HAP-1 (cell line): ENCODE data around the gene NAALADL2.
"Not testable (repeated sequence)": the region's sequence is repeated elsewhere in the genome, so short reads cannot be mapped to it uniquely, and the experiment has no call there.

Experiments
- DNase-seq, 2 experiments: peaks; one replicate each; pipeline ENCODE4 v3.0.0-alpha.2; 2016 to 2020; ENCODE audit warnings: low spot score in 2 of 2
- H3K27me3 ChIP-seq: fragments of 250-450 bp; sonication (Bioruptor Pico); 2 replicates; pipeline ENCODE4 v1.5.1; 2020; ENCODE audit warnings: low read depth, mild to moderate bottlenecking, moderate library complexity
- H3K36me3 ChIP-seq: fragments of 250-450 bp; sonication (Bioruptor Pico); replicated peaks from 2 replicates; pipeline ENCODE4 v1.5.1; 2020; ENCODE audit warnings: mild to moderate bottlenecking
- H3K4me1 ChIP-seq: fragments of 250-450 bp; sonication (Bioruptor Pico); 2 replicates; pipeline ENCODE4 v1.5.1; 2020; ENCODE audit warnings: mild to moderate bottlenecking
- H3K4me3 ChIP-seq: fragments of 250-450 bp; sonication (Bioruptor Pico); 2 replicates; pipeline ENCODE4 v1.5.1; 2020; ENCODE audit warnings: mild to moderate bottlenecking, moderate library complexity
- H3K9me3 ChIP-seq: fragments of 250-450 bp; sonication (Bioruptor Pico); 2 replicates; pipeline ENCODE4 v1.5.1; 2020; ENCODE audit warnings: mild to moderate bottlenecking, moderate library complexity
- in situ Hi-C: fragments of 300-500 bp; cut with MboI; formaldehyde crosslinking; loops from 3 replicates; pipeline ENCODE4 v1.14.3; 2020; ENCODE audit warnings: low sequenced_read_pairs, inconsistent platforms, mixed read lengths

NAALADL2 gene

GRCh38 chr3:175338775-175339535 is 479.8 kb downstream of the NAALADL2 start:
- no peaks in the 10 kb centered on the region for H3K27me3 ChIP-seq
- no peaks in the 10 kb centered on the region for H3K36me3 ChIP-seq
- no peak overlapping the region for H3K4me3 ChIP-seq
- in situ Hi-C loops, result no loop called here
- no peak for DNase-seq
- no peaks in the 10 kb centered on the region for H3K9me3 ChIP-seq
- no peaks in the 10 kb centered on the region for H3K4me1 ChIP-seq

- no peaks in the 10 kb centered on the region for H3K4me1 ChIP-seq
- no peak for DNase-seq
- H3K36me3 ChIP-seq, result no peaks in the 10 kb centered on the region
- no peak overlapping the region for H3K4me3 ChIP-seq
- in situ Hi-C loops, result no loop called here
- no peaks in the 10 kb centered on the region for H3K27me3 ChIP-seq
- no peaks in the 10 kb centered on the region for H3K9me3 ChIP-seq
These were observed 481.3 kb downstream of the NAALADL2 start for GRCh38 chr3:175340338-175341015.

- H3K4me1 ChIP-seq, result no peaks in the 10 kb centered on the region
- DNase-seq, result no peak
- in situ Hi-C loops, result no loop called here
- H3K9me3 ChIP-seq, result no peaks in the 10 kb centered on the region
- H3K27me3 ChIP-seq, result no peaks in the 10 kb centered on the region
- no peak overlapping the region for H3K4me3 ChIP-seq
- H3K36me3 ChIP-seq, result no peaks in the 10 kb centered on the region
These were observed 483.1 kb downstream of the NAALADL2 start for GRCh38 chr3:175342196-175342595.

DNA sequence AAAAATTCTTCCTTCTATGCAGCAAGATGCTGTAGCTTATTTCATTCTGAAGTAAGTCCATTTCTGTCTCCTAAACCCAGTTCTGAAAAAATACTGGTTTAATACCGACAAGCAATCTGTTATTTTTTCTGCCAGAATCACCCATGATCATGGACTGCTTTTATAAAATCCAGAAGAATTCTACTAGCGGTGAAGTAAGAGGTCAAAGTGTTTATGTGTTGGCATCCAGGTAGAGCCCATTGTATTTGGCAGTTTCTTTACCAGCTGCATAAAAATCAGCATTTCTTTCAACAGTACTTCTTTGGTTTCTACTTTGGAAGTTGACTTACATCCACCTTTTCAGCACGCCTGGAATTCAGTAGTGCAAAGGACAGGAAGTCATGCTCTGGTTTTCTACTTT is 484.8 kb downstream of the NAALADL2 start:
- in situ Hi-C loops, result no loop called here
- no peak for DNase-seq
- Histone ChIP-seq H3K36me3 (no peaks in the 10 kb centered on the region), H3K9me3 (no peaks in the 10 kb centered on the region), H3K4me1 (no peaks in the 10 kb centered on the region), H3K4me3 (no peak overlapping the region), H3K27me3 (no peaks in the 10 kb centered on the region)

- Histone ChIP-seq H3K9me3 (no peaks in the 10 kb centered on the region), H3K4me1 (no peaks in the 10 kb centered on the region), H3K4me3 (no peak overlapping the region), H3K27me3 (no peaks in the 10 kb centered on the region), H3K36me3 (no peaks in the 10 kb centered on the region)
- DNase-seq, result no peak
- in situ Hi-C loops, result no loop called here
These were observed 487.6 kb downstream of the NAALADL2 start for GRCh38 chr3:175346573-175347356.

GRCh38 chr3:175349168-175349567 is 490.0 kb downstream of the NAALADL2 start:
- in situ Hi-C loops, result no loop called here
- H3K27me3 ChIP-seq, result no peaks in the 10 kb centered on the region
- DNase-seq, result no peak
- H3K36me3 ChIP-seq, result no peaks in the 10 kb centered on the region
- H3K4me3 ChIP-seq, result no peak overlapping the region
- H3K4me1 ChIP-seq, result no peaks in the 10 kb centered on the region
- H3K9me3 ChIP-seq, result no peaks in the 10 kb centered on the region

GRCh38 chr3:175355801-175356335 is 496.7 kb downstream of the NAALADL2 start:
- Histone ChIP-seq H3K36me3 (no peaks in the 10 kb centered on the region), H3K4me1 (no peaks in the 10 kb centered on the region), H3K27me3 (no peaks in the 10 kb centered on the region), H3K4me3 (no peak overlapping the region), H3K9me3 (no peaks in the 10 kb centered on the region)
- no peak for DNase-seq
- in situ Hi-C loops, result no loop called here

GRCh38 chr3:175356899-175357324 is 497.8 kb downstream of the NAALADL2 start:
- H3K4me3 ChIP-seq, result no peak overlapping the region
- DNase-seq, result no peak
- no peaks in the 10 kb centered on the region for H3K9me3 ChIP-seq
- H3K4me1 ChIP-seq, result no peaks in the 10 kb centered on the region
- H3K36me3 ChIP-seq, result no peaks in the 10 kb centered on the region
- in situ Hi-C loops, result no loop called here
- H3K27me3 ChIP-seq, result no peaks in the 10 kb centered on the region

GRCh38 chr3:175357758-175358157 is 498.6 kb downstream of the NAALADL2 start:
- Histone ChIP-seq H3K9me3 (no peaks in the 10 kb centered on the region), H3K27me3 (no peaks in the 10 kb centered on the region), H3K4me3 (no peak overlapping the region), H3K4me1 (no peaks in the 10 kb centered on the region), H3K36me3 (no peaks in the 10 kb centered on the region)
- no peak for DNase-seq
- in situ Hi-C loops, result no loop called here

DNA sequence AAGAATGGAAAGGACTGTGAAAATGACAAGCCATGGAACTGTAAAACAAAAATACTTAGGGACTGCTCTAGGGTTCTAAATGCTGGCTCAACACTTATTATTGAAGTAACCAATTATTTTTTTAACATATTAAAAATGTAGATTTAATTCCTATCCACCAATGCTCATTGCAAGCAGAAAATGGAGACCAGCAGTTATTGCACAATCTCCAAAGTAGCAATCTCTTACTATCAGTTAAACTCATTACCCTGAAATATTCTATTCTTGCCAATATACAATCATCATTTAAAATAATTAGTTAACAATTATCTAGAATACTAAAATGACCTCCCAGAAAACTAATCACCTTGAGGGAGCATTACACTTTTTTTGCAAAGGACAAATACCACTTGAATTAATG is 499.8 kb downstream of the NAALADL2 start:
- H3K4me1 ChIP-seq, result no peaks in the 10 kb centered on the region
- no peaks in the 10 kb centered on the region for H3K27me3 ChIP-seq
- DNase-seq, result no peak
- H3K4me3 ChIP-seq, result no peak overlapping the region
- no peaks in the 10 kb centered on the region for H3K36me3 ChIP-seq
- H3K9me3 ChIP-seq, result no peaks in the 10 kb centered on the region
- in situ Hi-C loops, result no loop called here

DNA sequence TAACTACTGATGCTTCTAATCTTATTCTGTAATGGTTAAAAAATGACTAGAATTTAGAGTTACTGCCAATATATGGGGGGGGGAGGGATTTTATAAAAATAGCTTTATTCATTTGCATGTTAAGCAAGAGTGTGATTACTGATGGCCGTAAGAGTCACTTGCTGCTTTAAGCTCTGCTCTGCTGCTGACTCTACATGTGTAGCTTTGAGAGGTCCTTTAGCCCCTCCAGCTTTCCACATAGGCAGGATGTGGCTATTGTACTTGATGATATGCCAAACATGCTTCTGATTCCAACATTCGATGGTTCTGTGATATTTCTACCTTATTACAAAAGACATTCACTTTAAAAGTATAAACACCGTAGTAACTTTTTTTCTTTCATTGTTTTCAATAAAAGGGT is 511.3 kb downstream of the NAALADL2 start:
- in situ Hi-C loops, DNase-seq, H3K9me3 ChIP-seq: not testable (repeated sequence)

GRCh38 chr3:175371187-175371586 is 512.1 kb downstream of the NAALADL2 start:
- H3K27me3 ChIP-seq, H3K9me3 ChIP-seq, H3K4me1 ChIP-seq, DNase-seq, H3K36me3 ChIP-seq, H3K4me3 ChIP-seq, in situ Hi-C loops: not testable (repeated sequence)

More for the DNA sequence above, 511.3 kb downstream of the NAALADL2 start:
- not testable (repeated sequence) for H3K4me1 ChIP-seq, H3K27me3 ChIP-seq, H3K36me3 ChIP-seq, H3K4me3 ChIP-seq

DNA sequence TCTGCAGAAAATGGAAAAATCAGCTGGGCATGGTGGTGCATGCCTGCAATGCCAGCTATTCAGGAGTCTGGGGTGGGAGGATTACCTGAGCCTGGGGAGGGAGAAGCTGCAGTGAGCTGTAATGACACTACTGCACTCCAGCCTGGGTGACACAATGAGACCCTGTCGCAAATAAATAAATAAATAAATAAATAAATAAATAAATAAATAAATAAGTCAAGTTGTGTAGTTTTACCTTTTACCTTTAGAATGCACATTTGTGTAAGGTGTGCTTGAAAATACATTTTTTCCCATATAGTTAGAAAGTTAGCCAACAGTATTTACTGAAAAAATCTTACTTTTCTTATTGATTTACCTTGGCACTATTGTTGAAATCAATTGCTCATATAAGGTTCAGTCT is 515.6 kb downstream of the NAALADL2 start:
- no peak for DNase-seq
- H3K9me3 ChIP-seq, result no peaks in the 10 kb centered on the region
- no peak overlapping the region for H3K4me3 ChIP-seq
- in situ Hi-C loops, result no loop called here
- H3K27me3 ChIP-seq, result no peaks in the 10 kb centered on the region
- no peaks in the 10 kb centered on the region for H3K36me3 ChIP-seq
- H3K4me1 ChIP-seq, result no peaks in the 10 kb centered on the region

GRCh38 chr3:175378348-175378747 is 519.2 kb downstream of the NAALADL2 start:
- no peak for DNase-seq
- Histone ChIP-seq H3K9me3 (no peaks in the 10 kb centered on the region), H3K4me3 (no peak overlapping the region), H3K27me3 (no peaks in the 10 kb centered on the region), H3K4me1 (no peaks in the 10 kb centered on the region), H3K36me3 (no peaks in the 10 kb centered on the region)
- in situ Hi-C loops, result no loop called here
